ENCODE results near the gene DEGS2.

DNA sequence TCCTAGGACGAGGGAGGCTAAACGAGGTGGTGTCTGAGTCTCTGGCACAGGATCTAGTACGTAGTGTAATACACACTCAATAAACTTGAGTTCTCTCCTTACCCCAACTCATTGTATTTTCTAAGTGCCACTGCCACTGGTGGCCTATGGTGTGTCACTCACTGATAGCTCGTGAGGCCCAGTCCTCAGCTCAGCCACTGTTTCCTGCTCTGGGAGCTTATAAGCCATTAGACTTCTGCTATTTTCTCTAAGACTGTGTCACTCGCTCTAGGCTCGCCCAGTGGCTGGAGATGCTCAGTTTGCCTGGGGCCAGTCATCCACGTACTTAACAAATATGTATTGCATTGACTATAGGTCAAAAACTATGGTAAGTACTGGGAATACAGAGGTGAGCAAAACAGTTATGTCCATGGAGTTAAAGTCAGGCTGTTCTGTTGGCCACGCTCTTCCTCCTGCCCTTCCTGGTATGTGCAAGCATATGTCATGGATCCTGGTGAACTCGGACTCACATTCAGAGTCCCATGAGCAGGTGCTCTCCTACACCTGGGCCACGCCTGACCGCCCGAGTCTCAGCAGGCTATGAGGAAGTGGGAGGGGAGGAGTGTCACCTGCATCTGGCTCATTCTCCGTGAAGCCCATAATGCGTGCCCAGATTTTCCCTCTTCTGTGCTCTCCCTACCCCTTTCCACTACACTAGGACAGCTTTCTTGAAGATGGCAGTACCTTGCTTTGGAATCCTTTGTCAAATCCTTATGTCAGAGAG, 41.6 kb downstream of the DEGS2 start:
- TF ChIP-seq CHD2 (IDR thresholded peaks at IDR 0.05; ENCODE audit: low read length, partially characterized antibody), result no peak
- TF ChIP-seq, protein P1, sequence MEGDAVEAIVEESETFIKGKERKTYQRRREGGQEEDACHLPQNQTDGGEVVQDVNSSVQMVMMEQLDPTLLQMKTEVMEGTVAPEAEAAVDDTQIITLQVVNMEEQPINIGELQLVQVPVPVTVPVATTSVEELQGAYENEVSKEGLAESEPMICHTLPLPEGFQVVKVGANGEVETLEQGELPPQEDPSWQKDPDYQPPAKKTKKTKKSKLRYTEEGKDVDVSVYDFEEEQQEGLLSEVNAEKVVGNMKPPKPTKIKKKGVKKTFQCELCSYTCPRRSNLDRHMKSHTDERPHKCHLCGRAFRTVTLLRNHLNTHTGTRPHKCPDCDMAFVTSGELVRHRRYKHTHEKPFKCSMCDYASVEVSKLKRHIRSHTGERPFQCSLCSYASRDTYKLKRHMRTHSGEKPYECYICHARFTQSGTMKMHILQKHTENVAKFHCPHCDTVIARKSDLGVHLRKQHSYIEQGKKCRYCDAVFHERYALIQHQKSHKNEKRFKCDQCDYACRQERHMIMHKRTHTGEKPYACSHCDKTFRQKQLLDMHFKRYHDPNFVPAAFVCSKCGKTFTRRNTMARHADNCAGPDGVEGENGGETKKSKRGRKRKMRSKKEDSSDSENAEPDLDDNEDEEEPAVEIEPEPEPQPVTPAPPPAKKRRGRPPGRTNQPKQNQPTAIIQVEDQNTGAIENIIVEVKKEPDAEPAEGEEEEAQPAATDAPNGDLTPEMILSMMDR (IDR thresholded peaks at IDR 0.05), result no peak
- no peak for TF ChIP-seq CBX8 (IDR thresholded peaks at IDR 0.05)
- no peak for TF ChIP-seq RFX5 (IDR thresholded peaks at IDR 0.05)
- TF ChIP-seq, protein P2, sequence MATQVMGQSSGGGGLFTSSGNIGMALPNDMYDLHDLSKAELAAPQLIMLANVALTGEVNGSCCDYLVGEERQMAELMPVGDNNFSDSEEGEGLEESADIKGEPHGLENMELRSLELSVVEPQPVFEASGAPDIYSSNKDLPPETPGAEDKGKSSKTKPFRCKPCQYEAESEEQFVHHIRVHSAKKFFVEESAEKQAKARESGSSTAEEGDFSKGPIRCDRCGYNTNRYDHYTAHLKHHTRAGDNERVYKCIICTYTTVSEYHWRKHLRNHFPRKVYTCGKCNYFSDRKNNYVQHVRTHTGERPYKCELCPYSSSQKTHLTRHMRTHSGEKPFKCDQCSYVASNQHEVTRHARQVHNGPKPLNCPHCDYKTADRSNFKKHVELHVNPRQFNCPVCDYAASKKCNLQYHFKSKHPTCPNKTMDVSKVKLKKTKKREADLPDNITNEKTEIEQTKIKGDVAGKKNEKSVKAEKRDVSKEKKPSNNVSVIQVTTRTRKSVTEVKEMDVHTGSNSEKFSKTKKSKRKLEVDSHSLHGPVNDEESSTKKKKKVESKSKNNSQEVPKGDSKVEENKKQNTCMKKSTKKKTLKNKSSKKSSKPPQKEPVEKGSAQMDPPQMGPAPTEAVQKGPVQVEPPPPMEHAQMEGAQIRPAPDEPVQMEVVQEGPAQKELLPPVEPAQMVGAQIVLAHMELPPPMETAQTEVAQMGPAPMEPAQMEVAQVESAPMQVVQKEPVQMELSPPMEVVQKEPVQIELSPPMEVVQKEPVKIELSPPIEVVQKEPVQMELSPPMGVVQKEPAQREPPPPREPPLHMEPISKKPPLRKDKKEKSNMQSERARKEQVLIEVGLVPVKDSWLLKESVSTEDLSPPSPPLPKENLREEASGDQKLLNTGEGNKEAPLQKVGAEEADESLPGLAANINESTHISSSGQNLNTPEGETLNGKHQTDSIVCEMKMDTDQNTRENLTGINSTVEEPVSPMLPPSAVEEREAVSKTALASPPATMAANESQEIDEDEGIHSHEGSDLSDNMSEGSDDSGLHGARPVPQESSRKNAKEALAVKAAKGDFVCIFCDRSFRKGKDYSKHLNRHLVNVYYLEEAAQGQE (IDR thresholded peaks at IDR 0.05), result no peak
- no peak for TF ChIP-seq HDAC2 (IDR thresholded peaks at IDR 0.05)
- TF ChIP-seq RNF2 (IDR thresholded peaks at IDR 0.05; ENCODE audit: borderline replicate concordance, low read depth), result no peak
- no peak for TF ChIP-seq POLR2A (IDR thresholded peaks at IDR 0.05; ENCODE audit: low read length)
- no peak for TF ChIP-seq RCOR1 (IDR thresholded peaks at IDR 0.05; ENCODE audit: low read depth, low read length)
- TF ChIP-seq NR3C1 (IDR thresholded peaks at IDR 0.05), result no peak
- no peak for TF ChIP-seq POLR2AphosphoS2 (conservative IDR thresholded peaks at IDR 0.05; ENCODE audit: low read length)
- TF ChIP-seq, protein P3, sequence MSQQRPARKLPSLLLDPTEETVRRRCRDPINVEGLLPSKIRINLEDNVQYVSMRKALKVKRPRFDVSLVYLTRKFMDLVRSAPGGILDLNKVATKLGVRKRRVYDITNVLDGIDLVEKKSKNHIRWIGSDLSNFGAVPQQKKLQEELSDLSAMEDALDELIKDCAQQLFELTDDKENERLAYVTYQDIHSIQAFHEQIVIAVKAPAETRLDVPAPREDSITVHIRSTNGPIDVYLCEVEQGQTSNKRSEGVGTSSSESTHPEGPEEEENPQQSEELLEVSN (IDR thresholded peaks at IDR 0.05; ENCODE audit: borderline replicate concordance, low read depth), result no peak
- no peak for TF ChIP-seq RAD21 (conservative IDR thresholded peaks at IDR 0.05 in 1 of 2, IDR thresholded peaks at IDR 0.05 in 1 of 2)

Measured in A549 (cell line).